DND-41 (cell line): Measurements from ENCODE around the gene CRYBA2.

Experiments used
- ATAC-seq: fragments of 200-7000 bp; cut with Tn5 transposase; 3 replicates; pipeline ENCODE4 v1.9.1; 2021; ENCODE audit warnings: low read depth; ENCODE audit not compliant: insufficient read depth
- DNase-seq: peaks from one replicate; pipeline ENCODE4 v3.0.0-alpha.2; 2020
- H2AFZ ChIP-seq: 2 replicates; pipeline ENCODE4 v1.6.0; 2012; ENCODE audit warnings: low read depth, low read length
- H3K27ac ChIP-seq: 2 replicates; pipeline ENCODE4 v1.5.1; 2012; ENCODE audit warnings: low read length, inconsistent platforms
- H3K27me3 ChIP-seq: fragments of 200-600 bp; sonication (generic); 2 replicates; pipeline ENCODE4 v1.6.0; 2012; ENCODE audit warnings: low read length, mild to moderate bottlenecking, inconsistent platforms; ENCODE audit not compliant: insufficient read depth, poor library complexity
- H3K36me3 ChIP-seq: 2 replicates; pipeline ENCODE4 v1.5.1; 2012; ENCODE audit warnings: low read length, inconsistent platforms; ENCODE audit not compliant: insufficient read depth
- H3K4me1 ChIP-seq: 2 replicates; pipeline ENCODE4 v1.5.1; 2012; ENCODE audit warnings: mild to moderate bottlenecking, low read length; ENCODE audit not compliant: insufficient read depth
- H3K4me2 ChIP-seq: 2 replicates; pipeline ENCODE4 v1.6.0; 2012; ENCODE audit warnings: mild to moderate bottlenecking, moderate library complexity, low read length, inconsistent platforms; ENCODE audit not compliant: insufficient read depth
- H3K4me3 ChIP-seq, 2 experiments: fragments of 200-600 bp in 1 of 2; shearing (Covaris generic) in 1 of 2; 2 replicates each; pipeline ENCODE4 v1.5.1; 2012 to 2016; ENCODE audit warnings: inconsistent platforms in 2 of 2, low read length in 2 of 2, mild to moderate bottlenecking in 2 of 2, low read depth in 1 of 2, moderate library complexity in 1 of 2
- H3K79me2 ChIP-seq: 2 replicates; pipeline ENCODE4 v1.6.0; 2012; ENCODE audit warnings: low read length, inconsistent platforms; ENCODE audit not compliant: insufficient read depth
- H3K9ac ChIP-seq: 2 replicates; pipeline ENCODE4 v1.6.0; 2012; ENCODE audit warnings: low read depth, mild to moderate bottlenecking, inconsistent platforms, low read length, moderate library complexity
- H3K9me3 ChIP-seq: 2 replicates; pipeline ENCODE4 v1.5.1; 2012; ENCODE audit warnings: low read length, moderate library complexity, mild to moderate bottlenecking, inconsistent platforms; ENCODE audit not compliant: insufficient read depth, severe bottlenecking
- H4K20me1 ChIP-seq: 2 replicates; pipeline ENCODE4 v1.6.0; 2012; ENCODE audit warnings: low read length; ENCODE audit not compliant: insufficient read depth
- EZH2 ChIP-seq: IDR thresholded peaks from 3 replicates; pipeline ENCODE4 v1.6.1; 2012; ENCODE audit warnings: borderline replicate concordance, low read depth, mild to moderate bottlenecking, moderate library complexity, low read length, inconsistent platforms; ENCODE audit not compliant: severe bottlenecking
- TF ChIP-seq, protein P1 (sequence below): IDR thresholded peaks from 2 replicates; pipeline ENCODE4 v1.5.1; 2012; ENCODE audit warnings: borderline replicate concordance, low read length, moderate library complexity, mild to moderate bottlenecking; ENCODE audit not compliant: poor library complexity, severe bottlenecking; ENCODE audit errors: extremely low read depth

CRYBA2 gene

DNA sequence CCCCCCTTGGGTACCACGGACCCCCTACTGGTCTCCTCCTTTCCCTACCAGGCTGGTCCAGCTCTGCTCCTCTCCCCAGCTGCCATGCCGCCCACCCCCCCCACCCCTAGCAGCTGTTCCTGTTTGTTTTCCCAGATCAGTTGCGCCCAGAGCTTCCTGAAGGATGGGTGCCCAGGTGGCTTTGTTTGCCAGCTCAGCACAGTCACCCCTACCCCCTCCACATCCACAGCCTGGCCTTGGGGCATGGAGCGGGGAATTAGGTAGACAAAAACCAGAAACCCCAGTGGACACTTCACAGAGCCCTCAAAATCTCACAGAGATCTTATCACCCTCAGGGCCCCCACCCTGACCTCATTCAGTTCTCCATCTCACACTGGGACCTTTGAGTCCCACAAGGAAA, 3.7 kb upstream of the CRYBA2 start:
- H3K4me3 ChIP-seq = no peak overlapping the region
- ATAC-seq = no peak
- TF ChIP-seq EZH2 = no peak
- TF ChIP-seq, protein P1, sequence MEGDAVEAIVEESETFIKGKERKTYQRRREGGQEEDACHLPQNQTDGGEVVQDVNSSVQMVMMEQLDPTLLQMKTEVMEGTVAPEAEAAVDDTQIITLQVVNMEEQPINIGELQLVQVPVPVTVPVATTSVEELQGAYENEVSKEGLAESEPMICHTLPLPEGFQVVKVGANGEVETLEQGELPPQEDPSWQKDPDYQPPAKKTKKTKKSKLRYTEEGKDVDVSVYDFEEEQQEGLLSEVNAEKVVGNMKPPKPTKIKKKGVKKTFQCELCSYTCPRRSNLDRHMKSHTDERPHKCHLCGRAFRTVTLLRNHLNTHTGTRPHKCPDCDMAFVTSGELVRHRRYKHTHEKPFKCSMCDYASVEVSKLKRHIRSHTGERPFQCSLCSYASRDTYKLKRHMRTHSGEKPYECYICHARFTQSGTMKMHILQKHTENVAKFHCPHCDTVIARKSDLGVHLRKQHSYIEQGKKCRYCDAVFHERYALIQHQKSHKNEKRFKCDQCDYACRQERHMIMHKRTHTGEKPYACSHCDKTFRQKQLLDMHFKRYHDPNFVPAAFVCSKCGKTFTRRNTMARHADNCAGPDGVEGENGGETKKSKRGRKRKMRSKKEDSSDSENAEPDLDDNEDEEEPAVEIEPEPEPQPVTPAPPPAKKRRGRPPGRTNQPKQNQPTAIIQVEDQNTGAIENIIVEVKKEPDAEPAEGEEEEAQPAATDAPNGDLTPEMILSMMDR = no peak

DNA sequence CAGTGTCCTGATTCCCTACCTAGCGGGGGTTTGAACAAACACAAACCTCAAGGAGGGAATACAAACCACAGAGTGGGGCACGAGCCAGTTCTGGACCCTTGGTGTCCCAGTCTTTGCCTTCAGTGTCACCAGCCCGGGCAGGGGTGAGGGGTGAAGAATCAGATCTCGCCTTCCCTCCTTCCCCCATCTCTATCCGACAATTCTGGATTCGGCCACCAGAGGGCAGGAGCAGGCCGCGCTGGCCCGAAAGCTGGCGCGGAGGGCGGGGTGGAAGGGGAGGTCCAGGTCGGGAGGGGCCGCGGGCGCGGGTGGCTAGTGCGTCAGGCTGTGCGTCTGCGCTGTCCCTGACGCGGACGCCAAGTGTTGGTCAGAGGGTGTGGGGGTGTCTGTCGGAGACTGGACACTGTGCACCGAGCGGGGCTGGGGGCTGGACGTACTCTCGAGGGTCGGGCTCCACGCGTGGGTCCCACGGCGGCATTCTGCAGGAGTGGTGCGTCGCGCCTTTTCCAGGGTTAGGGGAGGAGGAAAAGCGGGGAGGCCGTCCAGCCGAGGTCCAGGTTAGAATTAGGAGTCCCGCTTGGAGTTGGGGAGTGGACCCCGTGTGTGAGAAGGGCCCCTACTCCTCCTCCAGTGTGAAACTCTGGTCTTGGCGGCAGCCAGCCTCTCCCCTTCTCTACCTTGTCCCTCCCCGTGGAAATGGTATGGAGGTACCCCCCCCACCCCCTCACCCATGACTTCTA, 2.9 kb upstream of the CRYBA2 start:
- Histone ChIP-seq H4K20me1 (peaks cover 17% of the 10 kb centered on the region), H3K79me2 (no peaks in the 10 kb centered on the region), H3K36me3 (no peaks in the 10 kb centered on the region), H3K4me2 (no peak overlapping the region), H3K4me1 (peaks cover 4% of the 10 kb centered on the region; the same call in 1 of the 2 replicates), H3K27me3 (peaks cover 24% of the 10 kb centered on the region), H3K9ac (no peak overlapping the region), H3K9me3 (no peaks in the 10 kb centered on the region), H3K4me3 (no peak overlapping the region), H2AFZ (no peak overlapping the region), H3K27ac (no peak overlapping the region)
- peak; percentile 67 for ATAC-seq
- TF ChIP-seq, protein P1 = peak; percentile 75
- no peak for TF ChIP-seq EZH2
- peak; percentile 67 for DNase-seq

More for the DNA sequence above, 3.7 kb upstream of the CRYBA2 start:
- H3K27ac ChIP-seq = no peak overlapping the region
- H3K4me1 ChIP-seq = peaks cover 4% of the 10 kb centered on the region; the same call in 1 of the 2 replicates
- H3K36me3 ChIP-seq = no peaks in the 10 kb centered on the region
- no peak for DNase-seq
- peaks cover 13% of the 10 kb centered on the region for H4K20me1 ChIP-seq
- no peak overlapping the region for H3K4me2 ChIP-seq
- no peak overlapping the region for H3K9ac ChIP-seq
- H2AFZ ChIP-seq = no peak overlapping the region
- no peaks in the 10 kb centered on the region for H3K79me2 ChIP-seq
- no peaks in the 10 kb centered on the region for H3K9me3 ChIP-seq
- peaks cover 16% of the 10 kb centered on the region for H3K27me3 ChIP-seq

DNA sequence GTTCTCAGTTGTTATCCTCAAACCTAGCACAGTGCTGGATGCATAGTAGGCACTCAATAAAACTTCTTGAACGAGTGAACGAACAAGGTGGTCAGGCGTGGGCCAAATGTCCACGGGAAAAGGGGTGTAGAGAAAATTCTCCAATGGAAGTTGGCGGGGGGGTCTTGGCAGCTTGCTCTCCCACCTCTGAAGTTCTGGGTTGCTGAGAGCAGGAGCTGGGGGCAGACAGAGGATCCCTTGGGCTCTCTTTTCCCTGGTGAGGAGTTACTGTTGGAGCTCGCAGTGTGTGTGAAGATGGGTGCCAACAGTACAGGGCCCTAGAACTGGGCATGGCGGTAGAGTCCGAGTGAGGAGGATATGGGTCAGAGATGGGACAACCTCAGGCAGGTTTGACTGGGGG, 2.3 kb upstream of the CRYBA2 start:
- Histone ChIP-seq H3K9ac (no peak overlapping the region), H4K20me1 (peaks cover 17% of the 10 kb centered on the region), H3K4me3 (no peak overlapping the region), H3K27me3 (peaks cover 29% of the 10 kb centered on the region), H3K4me2 (no peak overlapping the region), H3K36me3 (no peaks in the 10 kb centered on the region), H3K4me1 (peaks cover 4% of the 10 kb centered on the region; the same call in 1 of the 2 replicates), H2AFZ (no peak overlapping the region), H3K79me2 (no peaks in the 10 kb centered on the region), H3K27ac (no peak overlapping the region), H3K9me3 (no peaks in the 10 kb centered on the region)
- TF ChIP-seq, protein P1 = no peak
- TF ChIP-seq EZH2 = no peak
- DNase-seq = no peak
- no peak for ATAC-seq
